ENCODE measurements around the gene THAP4. TPM values are rescaled to one million over a fixed set of nuclear protein-coding genes. Genes with fewer than 3 reads are reported as not detected.

Gene THAP4
- total and polyA plus RNA-seq, 2 of the 13 experiments (the other 11 are each of a cell fraction or from before 2014, with no cell fraction given): 59.7 to 75.7 TPM

DNA sequence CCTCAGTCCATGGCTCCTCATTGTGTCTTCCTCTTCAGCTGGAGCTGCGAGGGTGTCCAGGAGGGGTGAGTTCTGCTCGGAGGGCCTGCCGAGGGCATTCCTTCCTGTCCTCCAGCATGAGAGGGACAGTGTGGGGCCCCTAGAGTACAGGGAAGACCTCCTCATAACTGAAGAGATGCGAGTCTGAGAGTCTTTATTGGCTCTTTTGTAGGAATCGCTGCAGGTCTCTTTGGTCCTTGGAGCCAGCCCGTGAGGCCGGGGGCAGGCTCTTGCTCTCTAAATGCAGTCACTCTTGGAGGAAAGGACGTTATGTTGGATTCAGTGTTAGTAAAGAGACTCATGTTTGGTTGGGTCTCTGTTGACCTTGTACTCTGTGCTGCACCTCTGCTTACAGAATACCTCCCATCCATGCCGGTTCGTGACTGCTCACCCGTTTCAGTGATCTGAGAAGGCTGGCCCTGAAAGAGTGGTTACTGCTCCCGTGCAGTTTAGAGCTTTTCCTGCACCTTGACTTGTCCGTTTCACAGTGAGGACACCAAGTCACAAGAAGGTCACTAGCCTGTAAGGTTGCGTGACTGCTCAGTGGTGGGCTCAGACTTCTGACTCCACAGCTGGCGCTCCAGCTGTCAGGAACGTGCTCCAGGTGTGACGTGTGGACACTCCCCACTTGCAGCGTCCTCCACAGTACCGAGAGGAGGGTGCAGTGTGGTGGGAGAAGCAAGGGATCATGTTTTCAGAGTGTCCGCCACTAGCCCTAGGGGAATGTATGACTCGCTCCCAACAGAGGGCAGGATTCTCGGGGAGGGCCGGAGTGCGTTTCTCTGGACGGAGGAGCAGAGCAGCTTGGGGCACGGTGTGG lies 8.3 kb upstream of the THAP4 start (continued):
- peak; percentile 22; the same call in 1 of the 2 replicates for TF ChIP-seq SMC3 (IDR thresholded peaks at IDR 0.05; ENCODE audit: low read length)
- no peak for TF ChIP-seq ZNF614 (CRISPR knock-in tag; IDR thresholded peaks at IDR 0.05; ENCODE audit: borderline replicate concordance)
- TF ChIP-seq, protein P1, sequence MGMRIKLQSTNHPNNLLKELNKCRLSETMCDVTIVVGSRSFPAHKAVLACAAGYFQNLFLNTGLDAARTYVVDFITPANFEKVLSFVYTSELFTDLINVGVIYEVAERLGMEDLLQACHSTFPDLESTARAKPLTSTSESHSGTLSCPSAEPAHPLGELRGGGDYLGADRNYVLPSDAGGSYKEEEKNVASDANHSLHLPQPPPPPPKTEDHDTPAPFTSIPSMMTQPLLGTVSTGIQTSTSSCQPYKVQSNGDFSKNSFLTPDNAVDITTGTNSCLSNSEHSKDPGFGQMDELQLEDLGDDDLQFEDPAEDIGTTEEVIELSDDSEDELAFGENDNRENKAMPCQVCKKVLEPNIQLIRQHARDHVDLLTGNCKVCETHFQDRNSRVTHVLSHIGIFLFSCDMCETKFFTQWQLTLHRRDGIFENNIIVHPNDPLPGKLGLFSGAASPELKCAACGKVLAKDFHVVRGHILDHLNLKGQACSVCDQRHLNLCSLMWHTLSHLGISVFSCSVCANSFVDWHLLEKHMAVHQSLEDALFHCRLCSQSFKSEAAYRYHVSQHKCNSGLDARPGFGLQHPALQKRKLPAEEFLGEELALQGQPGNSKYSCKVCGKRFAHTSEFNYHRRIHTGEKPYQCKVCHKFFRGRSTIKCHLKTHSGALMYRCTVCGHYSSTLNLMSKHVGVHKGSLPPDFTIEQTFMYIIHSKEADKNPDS (CRISPR knock-in tag; IDR thresholded peaks at IDR 0.05): peak; percentile 86
- peak; percentile 80 for TF ChIP-seq HDAC2 (CRISPR knock-in tag; IDR thresholded peaks at IDR 0.05)
- no peak for TF ChIP-seq NR1H2 (CRISPR knock-in tag; IDR thresholded peaks at IDR 0.05; ENCODE audit: borderline replicate concordance, low read depth)
- TF ChIP-seq KMT2A (CRISPR knock-in tag; IDR thresholded peaks at IDR 0.05): peak; percentile 84
- TF ChIP-seq ZNF598 (CRISPR knock-in tag; IDR thresholded peaks at IDR 0.05; ENCODE audit: borderline replicate concordance): peak; percentile 65; the same call in 1 of the 2 replicates
- 0 out of 2 replicates have a peak, but pooled peaks have one; percentile 55 for TF ChIP-seq REL (CRISPR knock-in tag; conservative IDR thresholded peaks at IDR 0.05)
- TF ChIP-seq PRPF4 (IDR thresholded peaks at IDR 0.05; ENCODE audit: low read depth, low read length, poor library complexity, severe bottlenecking): no peak
- no peak for TF ChIP-seq ZNF256 (CRISPR knock-in tag; conservative IDR thresholded peaks at IDR 0.05)
- TF ChIP-seq WIZ (CRISPR knock-in tag; IDR thresholded peaks at IDR 0.05): no peak
- TF ChIP-seq TBP (CRISPR knock-in tag; IDR thresholded peaks at IDR 0.05): no peak
- TF ChIP-seq, protein P2, sequence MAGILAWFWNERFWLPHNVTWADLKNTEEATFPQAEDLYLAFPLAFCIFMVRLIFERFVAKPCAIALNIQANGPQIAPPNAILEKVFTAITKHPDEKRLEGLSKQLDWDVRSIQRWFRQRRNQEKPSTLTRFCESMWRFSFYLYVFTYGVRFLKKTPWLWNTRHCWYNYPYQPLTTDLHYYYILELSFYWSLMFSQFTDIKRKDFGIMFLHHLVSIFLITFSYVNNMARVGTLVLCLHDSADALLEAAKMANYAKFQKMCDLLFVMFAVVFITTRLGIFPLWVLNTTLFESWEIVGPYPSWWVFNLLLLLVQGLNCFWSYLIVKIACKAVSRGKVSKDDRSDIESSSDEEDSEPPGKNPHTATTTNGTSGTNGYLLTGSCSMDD (CRISPR knock-in tag; IDR thresholded peaks at IDR 0.05): no peak
- peak; percentile 82 for TF ChIP-seq TMF1 (CRISPR knock-in tag; IDR thresholded peaks at IDR 0.05; ENCODE audit: low read depth)
- TF ChIP-seq ZNF773 (CRISPR knock-in tag; IDR thresholded peaks at IDR 0.05; ENCODE audit: borderline replicate concordance): no peak
- TF ChIP-seq, protein P3, sequence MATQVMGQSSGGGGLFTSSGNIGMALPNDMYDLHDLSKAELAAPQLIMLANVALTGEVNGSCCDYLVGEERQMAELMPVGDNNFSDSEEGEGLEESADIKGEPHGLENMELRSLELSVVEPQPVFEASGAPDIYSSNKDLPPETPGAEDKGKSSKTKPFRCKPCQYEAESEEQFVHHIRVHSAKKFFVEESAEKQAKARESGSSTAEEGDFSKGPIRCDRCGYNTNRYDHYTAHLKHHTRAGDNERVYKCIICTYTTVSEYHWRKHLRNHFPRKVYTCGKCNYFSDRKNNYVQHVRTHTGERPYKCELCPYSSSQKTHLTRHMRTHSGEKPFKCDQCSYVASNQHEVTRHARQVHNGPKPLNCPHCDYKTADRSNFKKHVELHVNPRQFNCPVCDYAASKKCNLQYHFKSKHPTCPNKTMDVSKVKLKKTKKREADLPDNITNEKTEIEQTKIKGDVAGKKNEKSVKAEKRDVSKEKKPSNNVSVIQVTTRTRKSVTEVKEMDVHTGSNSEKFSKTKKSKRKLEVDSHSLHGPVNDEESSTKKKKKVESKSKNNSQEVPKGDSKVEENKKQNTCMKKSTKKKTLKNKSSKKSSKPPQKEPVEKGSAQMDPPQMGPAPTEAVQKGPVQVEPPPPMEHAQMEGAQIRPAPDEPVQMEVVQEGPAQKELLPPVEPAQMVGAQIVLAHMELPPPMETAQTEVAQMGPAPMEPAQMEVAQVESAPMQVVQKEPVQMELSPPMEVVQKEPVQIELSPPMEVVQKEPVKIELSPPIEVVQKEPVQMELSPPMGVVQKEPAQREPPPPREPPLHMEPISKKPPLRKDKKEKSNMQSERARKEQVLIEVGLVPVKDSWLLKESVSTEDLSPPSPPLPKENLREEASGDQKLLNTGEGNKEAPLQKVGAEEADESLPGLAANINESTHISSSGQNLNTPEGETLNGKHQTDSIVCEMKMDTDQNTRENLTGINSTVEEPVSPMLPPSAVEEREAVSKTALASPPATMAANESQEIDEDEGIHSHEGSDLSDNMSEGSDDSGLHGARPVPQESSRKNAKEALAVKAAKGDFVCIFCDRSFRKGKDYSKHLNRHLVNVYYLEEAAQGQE (IDR thresholded peaks at IDR 0.05; ENCODE audit: borderline replicate concordance in 1 of 2, low read depth in 1 of 2, low read length in 2 of 2): no peak
- TF ChIP-seq PAF1 (CRISPR knock-in tag; IDR thresholded peaks at IDR 0.05): no peak
- TF ChIP-seq SNAPC2 (CRISPR knock-in tag; IDR thresholded peaks at IDR 0.05): peak; percentile 53; the same call in 1 of the 2 replicates
- peak; percentile 18; the same call in 1 of the 2 replicates for TF ChIP-seq ZNF543 (CRISPR knock-in tag; IDR thresholded peaks at IDR 0.05)
- TF ChIP-seq ZNF816 (CRISPR knock-in tag; IDR thresholded peaks at IDR 0.05; ENCODE audit: borderline replicate concordance): no peak; the same call in 1 of the 2 replicates
- TF ChIP-seq KDM4B (CRISPR knock-in tag; IDR thresholded peaks at IDR 0.05): no peak
- TF ChIP-seq MTA1 (CRISPR knock-in tag; IDR thresholded peaks at IDR 0.05; ENCODE audit: borderline replicate concordance): peak; percentile 99
